Stimulated activated naive CD8-positive, alpha-beta T cell treated with anti-CD3 and anti-CD28 coated beads, Interleukin-15, Interleukin-2, amounts not matched to agents 100 ng/mL and 50 ng/mL, for 24 hours (primary cell): ENCODE measurements around the gene CELSR2.
A peak's percentile ranks its signal among the peaks of the same experiment; 100 is the strongest.

Source experiments
- H3K27ac Mint-ChIP-seq: one replicate; pipeline ENCODE4 v1.8.0; 2021; ENCODE audit warnings: mild to moderate bottlenecking, mixed read lengths
- H3K27me3 Mint-ChIP-seq: one replicate; pipeline ENCODE4 v1.8.0; 2021; ENCODE audit warnings: mixed read lengths
- H3K36me3 Mint-ChIP-seq: one replicate; pipeline ENCODE4 v1.8.0; 2021; ENCODE audit warnings: low read depth, mixed read lengths
- H3K4me1 Mint-ChIP-seq: one replicate; pipeline ENCODE4 v1.8.0; 2021; ENCODE audit warnings: low read depth, mixed read lengths
- H3K4me3 Mint-ChIP-seq: one replicate; pipeline ENCODE4 v1.8.0; 2021; ENCODE audit warnings: mild to moderate bottlenecking, mixed read lengths
- H3K9me3 Mint-ChIP-seq: one replicate; pipeline ENCODE4 v1.8.0; 2021; ENCODE audit warnings: mixed read lengths

The CELSR2 gene

GRCh38 chr1:109271458-109271857, 22.1 kb downstream of the CELSR2 start:
- Mint-ChIP-seq H3K9me3 (no peaks in the 10 kb centered on the region), H3K36me3 (no peaks in the 10 kb centered on the region), H3K27ac (no peak overlapping the region), H3K27me3 (no peaks in the 10 kb centered on the region), H3K4me1 (peaks cover 5% of the 10 kb centered on the region), H3K4me3 (no peak overlapping the region)

- no peak overlapping the region for H3K27ac Mint-ChIP-seq
- no peaks in the 10 kb centered on the region for H3K36me3 Mint-ChIP-seq
- H3K27me3 Mint-ChIP-seq, result no peaks in the 10 kb centered on the region
- peaks cover 7% of the 10 kb centered on the region for H3K4me1 Mint-ChIP-seq
- no peak overlapping the region for H3K4me3 Mint-ChIP-seq
- H3K9me3 Mint-ChIP-seq, result no peaks in the 10 kb centered on the region
These were observed 22.9 kb downstream of the CELSR2 start for GRCh38 chr1:109272021-109272799.

GRCh38 chr1:109272831-109273547, 23.6 kb downstream of the CELSR2 start:
- Mint-ChIP-seq H3K36me3 (no peaks in the 10 kb centered on the region), H3K27me3 (no peaks in the 10 kb centered on the region), H3K27ac (no peak overlapping the region), H3K4me1 (peaks cover 8% of the 10 kb centered on the region), H3K4me3 (no peak overlapping the region), H3K9me3 (no peaks in the 10 kb centered on the region)

GRCh38 chr1:109273570-109274288, 24.4 kb downstream of the CELSR2 start:
- Mint-ChIP-seq H3K27me3 (no peaks in the 10 kb centered on the region), H3K9me3 (no peaks in the 10 kb centered on the region), H3K4me3 (no peak overlapping the region), H3K36me3 (no peaks in the 10 kb centered on the region), H3K4me1 (peaks cover 8% of the 10 kb centered on the region), H3K27ac (no peak overlapping the region)

GRCh38 chr1:109274533-109275476, 25.5 kb downstream of the CELSR2 start:
- H3K27ac Mint-ChIP-seq, result no peak overlapping the region
- no peak overlapping the region for H3K4me3 Mint-ChIP-seq
- no peaks in the 10 kb centered on the region for H3K36me3 Mint-ChIP-seq
- H3K9me3 Mint-ChIP-seq, result no peaks in the 10 kb centered on the region
- H3K4me1 Mint-ChIP-seq, result peaks cover 8% of the 10 kb centered on the region
- no peaks in the 10 kb centered on the region for H3K27me3 Mint-ChIP-seq

GRCh38 chr1:109275706-109276345, 26.5 kb downstream of the CELSR2 start:
- no peaks in the 10 kb centered on the region for H3K27me3 Mint-ChIP-seq
- H3K9me3 Mint-ChIP-seq, result no peaks in the 10 kb centered on the region
- no peak overlapping the region for H3K4me3 Mint-ChIP-seq
- peaks cover 8% of the 10 kb centered on the region for H3K4me1 Mint-ChIP-seq
- H3K27ac Mint-ChIP-seq, result no peak overlapping the region
- H3K36me3 Mint-ChIP-seq, result no peaks in the 10 kb centered on the region

- Mint-ChIP-seq H3K27me3 (no peaks in the 10 kb centered on the region), H3K36me3 (no peaks in the 10 kb centered on the region), H3K4me1 (peaks cover 15% of the 10 kb centered on the region), H3K27ac (no peak overlapping the region), H3K4me3 (no peak overlapping the region), H3K9me3 (no peaks in the 10 kb centered on the region)
These were observed 28.3 kb downstream of the CELSR2 start for GRCh38 chr1:109277434-109278204.

- Mint-ChIP-seq H3K9me3 (no peaks in the 10 kb centered on the region), H3K4me1 (peaks cover 24% of the 10 kb centered on the region), H3K27me3 (no peaks in the 10 kb centered on the region), H3K27ac (no peak overlapping the region), H3K36me3 (no peaks in the 10 kb centered on the region), H3K4me3 (no peak overlapping the region)
These were observed 30.4 kb downstream of the CELSR2 start for GRCh38 chr1:109279615-109280278.

GRCh38 chr1:109280862-109281261, 31.5 kb downstream of the CELSR2 start:
- Mint-ChIP-seq H3K4me1 (peaks cover 24% of the 10 kb centered on the region), H3K9me3 (no peaks in the 10 kb centered on the region), H3K27ac (no peak overlapping the region), H3K36me3 (no peaks in the 10 kb centered on the region), H3K27me3 (no peaks in the 10 kb centered on the region), H3K4me3 (no peak overlapping the region)

- Mint-ChIP-seq H3K27me3 (no peaks in the 10 kb centered on the region), H3K27ac (no peak overlapping the region), H3K4me1 (peaks cover 24% of the 10 kb centered on the region), H3K36me3 (no peaks in the 10 kb centered on the region), H3K4me3 (peak overlapping the region; percentile 91), H3K9me3 (no peaks in the 10 kb centered on the region)
These were observed 32.5 kb downstream of the CELSR2 start for GRCh38 chr1:109281680-109282496.

- H3K36me3 Mint-ChIP-seq, result no peaks in the 10 kb centered on the region
- peak overlapping the region; percentile 91 for H3K4me3 Mint-ChIP-seq
- peak overlapping the region; percentile 71 for H3K27ac Mint-ChIP-seq
- H3K27me3 Mint-ChIP-seq, result no peaks in the 10 kb centered on the region
- H3K4me1 Mint-ChIP-seq, result peaks cover 21% of the 10 kb centered on the region
- H3K9me3 Mint-ChIP-seq, result no peaks in the 10 kb centered on the region
These were observed 33.2 kb downstream of the CELSR2 start for GRCh38 chr1:109282497-109282951.

- H3K36me3 Mint-ChIP-seq, result no peaks in the 10 kb centered on the region
- H3K4me1 Mint-ChIP-seq, result peaks cover 21% of the 10 kb centered on the region
- H3K27me3 Mint-ChIP-seq, result no peaks in the 10 kb centered on the region
- H3K4me3 Mint-ChIP-seq, result peak within 1 kb of the TSS; percentile 91
- H3K9me3 Mint-ChIP-seq, result no peaks in the 10 kb centered on the region
- H3K27ac Mint-ChIP-seq, result peak within 1 kb of the TSS; percentile 71
These were observed 33.8 kb downstream of the CELSR2 start, which contains the start of gene PSRC1 for GRCh38 chr1:109282952-109283747. Gene PSRC1 (minus strand): TSS chr1:109283145.
